Stimulated activated CD8-positive, alpha-beta memory T cell treated with anti-CD3 and anti-CD28 coated beads, Interleukin-2, amount 100 ng/mL, for 1 hour (primary cell): ENCODE measurements around the gene PSMB4.
"Not testable (repeated sequence)": the region's sequence is repeated elsewhere in the genome, so short reads cannot be mapped to it uniquely, and the experiment has no call there.

ENCODE experiments used
- DNase-seq, 2 donors: peaks; one replicate each; pipeline ENCODE4 v3.0.0-alpha.2; 2020; ENCODE audit warnings: low read depth in 2 of 2

Gene PSMB4

GRCh38 chr1:151390221-151391078 is 8.9 kb upstream of the PSMB4 start:
- DNase-seq, result not testable (repeated sequence)

DNA sequence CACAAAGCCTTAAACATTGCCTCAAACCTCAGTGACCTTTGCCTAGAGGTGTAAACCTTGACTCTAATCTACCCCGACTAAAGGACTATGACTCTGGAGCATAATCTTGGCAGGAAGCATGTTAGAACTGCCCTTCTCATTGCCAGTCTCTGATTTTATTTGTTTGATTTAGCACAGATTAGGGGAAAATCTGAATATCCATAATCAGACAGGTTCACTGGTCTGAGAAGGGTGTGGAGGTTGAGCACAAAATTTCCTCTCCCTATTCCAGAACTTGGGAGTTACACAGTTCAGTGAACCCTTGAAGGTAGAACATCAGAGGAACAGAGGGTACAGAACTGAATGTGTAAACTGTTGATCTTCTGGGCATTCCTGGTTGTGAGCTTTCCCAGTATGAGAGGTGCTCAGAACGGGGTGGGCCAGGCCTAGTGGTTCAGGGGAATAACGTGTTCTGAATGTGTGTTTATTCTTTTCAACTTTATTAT is 8.3 kb upstream of the PSMB4 start:
- no peak for DNase-seq

GRCh38 chr1:151393583-151393982 is 5.8 kb upstream of the PSMB4 start:
- DNase-seq, result no peak

DNA sequence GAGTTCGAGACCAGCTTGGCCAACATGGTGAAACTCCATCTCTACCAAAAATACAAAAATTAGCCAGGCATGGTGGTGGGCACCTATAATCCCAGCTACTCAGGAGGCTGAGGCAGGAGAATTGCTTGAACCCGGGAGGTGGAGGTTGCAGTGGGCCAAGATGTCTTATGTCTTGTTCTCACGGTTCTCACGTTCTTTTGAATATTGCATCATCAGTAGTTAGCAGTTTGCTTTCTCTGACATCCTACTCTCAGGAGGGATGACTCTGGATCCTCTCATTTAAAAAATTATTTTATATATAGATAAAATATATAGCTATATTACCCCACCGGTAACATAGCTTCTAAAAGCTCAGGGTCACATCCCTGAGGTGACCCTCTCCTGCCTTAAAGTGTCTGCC is 3.1 kb upstream of the PSMB4 start:
- DNase-seq, result not testable (repeated sequence)

GRCh38 chr1:151401125-151401788 is 1.9 kb downstream of the PSMB4 start:
- no peak for DNase-seq

- no peak for DNase-seq
Measured at GRCh38 chr1:151401860-151402259, 2.5 kb downstream of the PSMB4 start.

DNA sequence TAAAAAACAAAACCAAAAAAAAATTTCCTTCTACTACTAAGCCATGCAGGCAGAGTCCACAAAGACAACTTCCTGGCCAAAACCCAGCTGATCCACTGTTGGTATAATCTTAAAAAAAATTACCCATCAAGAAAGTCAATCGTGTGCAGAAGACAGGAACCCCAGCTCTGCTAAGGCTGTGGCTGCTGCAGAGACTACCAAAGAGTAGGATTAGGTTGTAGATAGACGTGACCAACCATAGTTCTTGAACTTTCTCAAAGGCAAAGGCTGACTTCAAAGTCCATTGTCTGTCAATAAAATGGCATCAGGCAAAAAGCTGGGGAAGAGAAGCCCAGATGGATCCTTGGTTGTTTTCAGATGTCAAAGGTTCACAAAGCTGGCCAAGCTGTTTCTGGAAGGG is 3.4 kb downstream of the PSMB4 start:
- DNase-seq, result no peak

GRCh38 chr1:151403612-151404011 is 4.2 kb downstream of the PSMB4 start:
- DNase-seq, result no peak

DNA sequence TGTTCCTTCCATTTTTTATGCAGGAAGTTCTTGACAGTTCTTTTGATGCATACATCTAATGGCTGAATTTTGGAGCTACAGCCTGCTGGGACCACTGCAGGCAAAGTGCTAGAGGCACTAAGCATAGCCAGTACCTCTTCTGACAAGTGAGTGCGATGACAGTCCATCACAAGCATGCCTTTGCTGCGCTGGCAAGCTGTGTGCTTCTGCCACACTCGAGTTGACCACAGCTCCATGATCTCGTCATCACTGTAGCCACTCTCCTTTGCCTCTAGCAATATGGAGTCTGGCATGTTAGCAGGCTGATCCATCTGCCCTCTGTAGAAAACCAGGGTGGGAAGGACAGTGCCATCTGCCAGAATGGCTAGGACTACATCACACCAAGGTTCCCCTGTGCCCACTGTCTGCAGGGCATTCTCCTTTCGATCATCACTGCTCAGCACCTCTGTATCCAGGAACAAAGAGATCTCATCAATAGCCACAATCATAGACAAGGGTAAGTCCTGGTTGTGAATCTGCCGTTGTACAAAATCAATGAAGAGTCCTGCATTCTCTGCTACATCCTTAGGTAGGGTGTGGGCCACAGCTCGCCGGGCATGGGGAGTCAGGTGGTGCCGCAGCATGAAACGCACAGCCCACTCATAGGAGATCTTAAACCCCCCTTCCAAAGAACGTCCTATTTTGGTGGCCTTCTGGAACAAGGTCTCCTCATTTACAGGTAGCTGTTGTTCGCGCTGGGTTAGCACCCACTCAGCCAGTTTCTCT is 6.0 kb downstream of the PSMB4 start:
- no peak for DNase-seq

DNA sequence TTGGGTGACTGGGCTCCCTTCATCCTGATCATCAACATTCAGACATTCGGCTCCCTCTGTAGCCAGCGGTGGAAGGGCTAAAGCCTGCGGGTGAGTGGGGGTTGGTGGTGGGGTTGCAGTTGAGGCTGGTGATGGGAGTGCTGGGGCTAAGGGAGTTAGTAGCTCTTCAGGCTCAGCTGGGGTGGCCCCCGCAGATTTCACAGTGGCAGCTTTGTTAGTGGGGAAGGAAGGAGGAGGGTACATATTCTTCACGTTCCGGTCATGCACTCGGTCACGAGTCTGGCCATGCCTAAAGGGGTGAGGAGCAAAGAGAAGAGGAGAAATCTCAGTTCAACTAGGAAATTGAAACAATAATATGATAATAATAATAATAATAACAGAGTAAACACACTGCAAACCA is 6.8 kb downstream of the PSMB4 start:
- DNase-seq, result no peak

- no peak for DNase-seq
Measured at GRCh38 chr1:151407304-151407703, 7.9 kb downstream of the PSMB4 start.

DNA sequence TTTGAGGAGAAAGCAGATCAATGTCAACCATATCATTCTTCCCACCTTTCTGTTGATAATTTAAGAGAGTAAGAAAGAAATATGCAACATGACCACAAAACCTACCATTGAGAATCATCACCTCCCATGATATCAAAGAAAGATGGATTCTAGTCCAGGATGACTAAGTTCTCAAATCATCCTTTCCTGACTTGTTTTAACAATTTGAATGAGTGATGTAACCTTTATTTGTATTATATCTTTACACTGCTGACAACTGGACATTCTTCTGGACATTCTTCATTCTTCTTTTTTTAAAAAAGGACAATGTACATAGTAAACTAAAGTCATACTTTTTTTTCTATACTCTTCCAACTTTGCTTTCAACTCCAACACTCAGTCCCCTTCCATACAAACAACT is 9.5 kb downstream of the PSMB4 start:
- DNase-seq, result no peak

DNA sequence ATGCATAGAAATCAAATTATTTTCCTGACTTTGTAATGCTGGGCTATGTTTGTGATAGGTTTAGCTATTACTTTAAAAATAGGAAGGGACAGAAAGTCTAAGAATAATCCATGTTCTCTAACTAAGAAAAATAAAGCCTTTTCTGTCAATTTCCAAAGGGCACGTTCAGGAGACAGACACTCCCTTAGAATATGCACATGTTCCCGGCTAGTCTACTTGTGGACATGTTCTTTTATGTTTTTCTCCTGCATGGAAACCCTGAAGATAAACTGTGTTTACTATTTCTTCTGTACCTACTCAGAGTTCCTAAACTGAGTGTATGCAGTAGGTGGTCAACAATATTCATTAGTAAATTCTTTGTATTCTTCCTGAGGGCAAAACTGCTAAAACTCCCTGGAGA is 12.5 kb downstream of the PSMB4 start:
- DNase-seq, result no peak

DNA sequence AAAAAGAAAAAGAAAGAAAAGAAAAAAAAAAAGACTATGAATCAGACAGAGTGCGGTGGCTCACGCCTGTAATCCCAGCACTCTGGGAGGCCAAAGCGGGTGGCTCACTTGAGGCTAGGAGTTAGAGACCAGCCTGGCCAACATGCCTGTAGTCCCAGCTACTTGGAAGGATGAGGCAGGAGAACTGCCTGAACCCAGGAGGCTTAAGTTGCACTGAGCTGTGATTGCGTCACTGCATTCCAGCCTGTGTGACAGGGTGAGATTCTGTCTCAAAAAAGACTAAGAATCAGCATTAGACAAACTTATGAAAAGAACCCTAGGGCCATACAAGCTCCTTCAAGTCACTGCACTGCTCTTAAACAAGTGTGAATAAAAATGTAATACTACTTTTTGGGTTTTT is 16.9 kb downstream of the PSMB4 start:
- no peak for DNase-seq

- DNase-seq, result no peak
Measured at GRCh38 chr1:151418081-151418480, 18.7 kb downstream of the PSMB4 start.

- DNase-seq, result no peak
Measured at GRCh38 chr1:151419819-151420218, 20.4 kb downstream of the PSMB4 start.

DNA sequence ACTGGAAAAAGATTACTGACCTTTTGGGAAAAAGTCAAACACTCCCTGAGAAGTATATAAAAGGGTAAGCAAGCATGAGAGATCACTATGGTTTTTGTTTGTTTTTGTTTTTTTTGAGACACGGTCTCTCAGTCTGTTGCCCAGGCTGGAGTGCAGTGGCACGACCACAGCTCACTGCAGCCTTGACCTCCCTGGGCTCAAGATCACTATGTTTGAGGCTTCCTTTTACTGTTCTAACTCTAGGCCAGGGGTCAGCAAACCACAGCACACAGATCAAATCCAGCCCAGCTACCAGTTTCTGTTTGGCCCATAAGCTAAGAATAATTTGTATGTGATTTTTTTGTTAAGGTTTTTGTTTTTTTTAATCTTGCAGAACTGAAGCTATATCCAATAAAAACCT is 25.7 kb downstream of the PSMB4 start:
- no peak for DNase-seq

DNA sequence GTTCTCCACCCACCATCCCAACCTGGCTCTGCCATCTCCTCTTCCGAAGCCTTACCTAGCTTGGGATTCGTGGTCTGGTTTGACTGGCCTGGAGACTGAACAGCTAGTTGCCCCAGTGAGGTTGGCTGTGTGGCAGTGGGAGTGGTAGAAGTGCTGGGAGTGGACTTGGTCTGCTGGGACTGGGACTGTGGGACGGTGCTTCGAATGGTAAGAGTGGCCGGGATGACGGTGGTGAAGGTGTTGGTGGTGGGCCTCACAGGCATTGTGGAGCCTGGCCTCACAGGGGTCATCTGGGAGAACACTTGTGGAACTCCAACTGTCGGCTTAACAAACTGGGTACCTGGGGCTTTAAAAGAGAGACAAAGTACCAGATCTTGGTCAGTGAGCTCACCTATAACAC is 28.7 kb downstream of the PSMB4 start:
- DNase-seq, result no peak

- DNase-seq, result not testable (repeated sequence)
Measured at GRCh38 chr1:151433827-151434226, 34.5 kb downstream of the PSMB4 start.

- no peak for DNase-seq
Measured at GRCh38 chr1:151435174-151435573, 35.8 kb downstream of the PSMB4 start.

DNA sequence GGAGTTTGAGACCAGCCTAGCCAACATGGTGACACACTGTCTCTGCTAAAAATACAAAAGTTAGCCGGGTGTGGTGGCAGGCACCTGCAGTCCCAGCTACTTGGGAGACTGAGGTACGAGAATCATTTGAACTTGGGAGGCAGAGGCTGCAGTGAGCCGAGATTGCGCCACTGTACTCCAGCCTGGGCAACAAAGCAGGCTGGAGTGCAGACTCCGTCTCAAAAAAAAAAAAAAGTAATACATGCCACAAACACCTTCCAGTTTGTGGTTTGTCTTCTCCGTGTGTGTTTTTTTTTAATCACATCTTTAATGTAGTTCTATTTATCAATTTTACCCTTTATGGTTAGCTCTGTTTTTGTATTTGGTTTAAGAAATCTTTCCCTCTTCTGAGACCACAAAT is 37.6 kb downstream of the PSMB4 start:
- no peak for DNase-seq

GRCh38 chr1:151437396-151437795 is 38.0 kb downstream of the PSMB4 start:
- DNase-seq, result not testable (repeated sequence)
